NCI-H1092 (cell line): ENCODE results near the gene OTC.

ENCODE experiments used
- DNase-seq: peaks from one replicate; lab custom pipeline; 2025; lab: John Stamatoyannopoulos, UW

The OTC gene

DNA sequence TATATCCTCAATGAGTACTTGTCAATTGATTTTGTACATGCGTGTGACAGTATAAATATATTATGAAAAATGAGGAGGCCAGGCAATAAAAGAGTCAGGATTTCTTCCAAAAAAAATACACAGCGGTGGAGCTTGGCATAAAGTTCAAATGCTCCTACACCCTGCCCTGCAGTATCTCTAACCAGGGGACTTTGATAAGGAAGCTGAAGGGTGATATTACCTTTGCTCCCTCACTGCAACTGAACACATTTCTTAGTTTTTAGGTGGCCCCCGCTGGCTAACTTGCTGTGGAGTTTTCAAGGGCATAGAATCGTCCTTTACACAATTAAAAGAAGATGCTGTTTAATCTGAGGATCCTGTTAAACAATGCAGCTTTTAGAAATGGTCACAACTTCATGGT lies at the start of gene OTC:
Gene OTC (plus strand): TSS at position 243 of the 400 bp plus-strand sequence. CDS start 93 bp downstream, at position 336.
- DNase-seq: no peak

DNA sequence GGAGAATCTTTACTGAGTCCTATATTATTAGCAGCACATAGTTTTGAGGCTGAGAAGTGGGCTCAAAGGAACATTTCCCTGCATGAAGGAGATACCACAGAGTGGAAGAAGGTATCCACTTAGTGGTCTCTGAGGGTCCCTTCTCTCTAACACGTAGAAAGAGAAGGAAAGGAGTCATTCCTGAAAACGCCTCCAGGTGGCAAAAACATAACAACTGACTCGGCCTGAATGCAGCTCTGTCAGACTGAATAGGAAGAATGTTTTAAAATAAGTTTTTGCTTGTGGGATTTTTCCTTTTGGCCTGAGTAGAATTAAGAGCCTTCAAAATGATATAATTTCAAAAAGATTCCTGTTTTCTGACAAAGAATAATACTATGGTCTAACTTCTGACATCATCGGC lies 48.4 kb upstream of the OTC start:
- DNase-seq: no peak

DNA sequence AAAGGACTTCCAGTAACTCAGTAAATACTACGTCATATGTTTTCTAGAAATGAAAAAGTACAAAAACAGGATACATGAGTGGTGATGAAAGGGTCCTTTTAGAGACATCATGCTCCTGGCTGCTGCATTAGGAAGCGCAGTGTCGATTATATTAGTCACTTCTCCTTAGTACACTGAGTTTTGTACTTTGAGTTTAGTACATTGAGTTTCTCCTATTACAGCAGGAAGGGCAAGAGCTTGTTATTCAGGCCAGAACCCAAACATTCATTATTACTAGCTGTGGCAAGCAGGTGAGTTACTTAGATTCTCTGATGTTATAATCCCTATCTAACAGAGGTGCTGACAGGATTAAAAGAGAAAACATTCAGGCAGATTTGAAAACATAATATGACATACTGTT lies 46.4 kb upstream of the OTC start:
- DNase-seq: no peak

DNA sequence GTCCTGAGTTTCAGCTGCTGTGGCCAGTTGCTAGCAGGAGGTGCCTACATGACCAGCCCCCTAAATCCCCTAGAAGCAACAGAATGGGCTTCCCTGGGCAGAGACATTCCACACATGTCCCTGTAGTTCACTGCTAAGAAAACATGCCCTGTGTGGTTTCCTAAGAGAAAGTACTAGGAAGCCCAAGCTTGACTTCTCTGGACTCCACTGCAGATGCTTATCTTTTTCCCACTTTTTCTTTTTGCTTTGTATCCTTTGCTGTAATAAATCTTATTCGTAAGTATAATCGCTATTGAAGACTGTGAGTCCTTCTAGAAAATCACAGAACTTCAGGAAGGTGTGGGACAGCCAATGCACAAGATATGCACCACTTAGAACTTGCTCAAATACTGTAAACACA lies 40.7 kb upstream of the OTC start:
- no peak for DNase-seq

DNA sequence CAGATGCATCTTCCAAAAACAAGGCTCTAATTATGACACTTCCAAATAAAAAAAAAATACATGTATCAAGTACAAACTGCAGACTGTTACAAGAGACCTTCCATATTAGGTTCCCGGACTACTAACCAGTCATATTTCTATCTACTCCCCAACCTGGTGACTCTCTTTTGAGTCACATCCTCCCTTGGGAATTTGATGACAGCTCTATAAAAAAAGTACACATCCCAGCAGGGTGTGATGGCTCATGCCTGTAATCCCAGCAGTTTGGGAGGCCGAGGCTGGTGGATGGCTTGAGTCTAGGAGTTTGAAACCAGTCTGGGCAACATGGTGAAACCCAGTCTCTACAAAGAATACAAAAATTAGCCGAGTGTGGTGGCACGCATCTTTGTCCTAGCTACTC lies 40.0 kb upstream of the OTC start:
- DNase-seq: no peak

DNA sequence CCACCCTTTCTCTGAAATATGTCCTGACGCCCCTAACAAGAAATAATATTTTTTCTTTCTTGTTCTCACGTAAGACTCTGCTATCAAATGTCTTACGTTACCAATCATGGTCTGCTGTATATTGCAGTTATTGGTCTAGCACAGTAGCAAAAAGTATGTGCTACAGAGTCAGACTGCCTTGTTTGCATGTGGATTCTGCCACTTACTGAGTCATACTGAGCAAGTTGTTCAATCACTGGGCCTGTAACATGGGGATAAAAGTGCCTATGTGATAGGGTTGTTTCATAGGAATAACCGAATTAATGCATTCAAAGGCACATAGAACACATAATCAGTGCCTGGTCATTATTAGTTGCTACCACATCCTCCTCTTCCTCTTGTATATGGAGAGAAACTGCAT lies 39.2 kb upstream of the OTC start:
- no peak for DNase-seq

DNA sequence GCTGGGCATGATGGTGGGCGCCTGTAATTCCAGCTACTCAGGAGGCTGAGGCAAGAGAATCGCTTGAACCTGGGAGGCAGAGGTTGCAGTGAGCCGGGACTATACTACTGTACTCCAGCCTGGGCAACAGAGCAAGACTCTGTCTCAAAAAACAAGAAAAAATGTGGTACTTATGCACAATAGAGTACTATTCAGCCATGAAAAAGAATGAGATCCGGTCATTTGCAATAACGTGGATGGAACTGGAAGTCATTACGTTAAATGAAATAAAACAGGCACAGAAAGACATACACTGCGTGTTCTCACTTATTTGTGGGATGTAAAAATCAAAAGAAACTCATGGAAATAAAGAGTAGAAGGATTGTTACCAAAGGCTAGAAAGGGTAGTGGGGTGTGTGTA lies 37.2 kb upstream of the OTC start:
- no peak for DNase-seq

DNA sequence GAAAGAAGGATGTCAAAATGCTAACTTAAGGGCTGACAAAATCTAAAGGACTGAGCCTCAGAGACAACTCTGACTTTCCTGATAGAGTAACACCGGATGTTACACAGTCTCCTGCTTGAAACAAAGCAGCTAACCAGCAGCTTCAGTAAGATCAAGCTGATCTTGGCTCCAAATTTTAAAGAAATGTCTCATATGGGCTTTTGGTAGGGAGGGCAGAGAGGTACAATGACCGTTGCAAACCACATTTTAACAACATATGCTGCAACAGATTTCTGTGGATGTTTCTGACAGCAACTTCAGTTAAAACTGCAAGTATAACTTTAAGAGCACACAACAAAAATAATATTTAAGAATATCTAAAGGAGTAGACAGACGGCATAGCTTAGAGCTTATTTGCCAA lies 34.2 kb upstream of the OTC start:
- DNase-seq: no peak

DNA sequence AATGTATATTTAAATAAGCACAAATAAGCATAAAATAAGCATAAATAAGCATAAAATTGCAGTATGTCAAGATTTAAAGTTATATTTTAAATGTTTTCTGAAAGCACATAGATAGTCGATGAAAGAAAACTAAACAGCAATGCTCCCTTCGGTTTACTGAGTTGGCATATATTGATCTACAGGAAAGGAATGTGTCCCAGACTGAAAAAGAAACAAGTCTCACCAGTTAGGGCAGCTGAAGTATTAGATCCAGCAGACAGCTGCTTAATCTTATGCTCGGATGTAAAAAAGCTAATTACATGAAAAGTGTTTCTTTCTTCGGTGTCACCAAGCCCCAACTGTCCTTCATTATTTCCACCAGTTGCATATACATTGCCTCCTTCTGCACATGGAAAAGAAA lies 33.8 kb upstream of the OTC start:
- no peak for DNase-seq

DNA sequence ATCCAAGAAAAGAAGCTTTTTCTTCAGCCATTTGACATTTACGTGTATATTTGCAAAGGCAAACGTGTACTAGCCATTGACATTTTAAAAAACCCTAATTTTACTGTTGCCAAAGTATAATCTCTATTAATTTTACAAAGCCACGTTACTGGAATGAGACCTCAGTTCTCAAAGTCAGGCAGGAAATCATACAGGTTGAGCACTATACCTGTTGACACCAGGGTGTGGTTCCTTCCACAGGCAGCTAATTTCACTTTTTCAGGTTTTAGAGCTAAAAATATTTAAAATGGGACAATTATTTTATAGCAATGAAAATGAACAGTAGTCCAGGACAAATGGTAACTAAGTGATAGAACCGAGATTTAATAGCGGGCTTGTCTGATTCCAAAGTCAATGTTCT lies 31.6 kb upstream of the OTC start:
- DNase-seq: no peak

DNA sequence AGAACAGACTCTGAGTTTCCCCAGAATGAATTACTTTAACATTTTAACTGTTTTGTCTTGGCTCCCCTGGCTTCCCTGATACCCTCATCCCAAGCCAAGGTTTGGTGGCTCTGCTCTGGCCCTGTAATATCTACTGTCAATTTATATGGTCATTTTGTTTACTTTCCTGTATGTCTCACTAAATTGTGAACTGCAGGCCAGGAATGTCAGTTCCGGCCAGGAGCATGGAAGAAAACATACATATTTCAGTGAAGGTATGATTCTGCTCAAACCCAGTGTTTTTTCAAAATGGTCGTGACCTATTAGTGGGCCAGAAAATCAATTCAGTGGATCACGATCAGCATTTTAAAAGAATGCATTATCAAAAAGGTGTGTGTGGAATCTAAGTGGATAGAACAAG lies 26.3 kb upstream of the OTC start:
- DNase-seq: no peak

DNA sequence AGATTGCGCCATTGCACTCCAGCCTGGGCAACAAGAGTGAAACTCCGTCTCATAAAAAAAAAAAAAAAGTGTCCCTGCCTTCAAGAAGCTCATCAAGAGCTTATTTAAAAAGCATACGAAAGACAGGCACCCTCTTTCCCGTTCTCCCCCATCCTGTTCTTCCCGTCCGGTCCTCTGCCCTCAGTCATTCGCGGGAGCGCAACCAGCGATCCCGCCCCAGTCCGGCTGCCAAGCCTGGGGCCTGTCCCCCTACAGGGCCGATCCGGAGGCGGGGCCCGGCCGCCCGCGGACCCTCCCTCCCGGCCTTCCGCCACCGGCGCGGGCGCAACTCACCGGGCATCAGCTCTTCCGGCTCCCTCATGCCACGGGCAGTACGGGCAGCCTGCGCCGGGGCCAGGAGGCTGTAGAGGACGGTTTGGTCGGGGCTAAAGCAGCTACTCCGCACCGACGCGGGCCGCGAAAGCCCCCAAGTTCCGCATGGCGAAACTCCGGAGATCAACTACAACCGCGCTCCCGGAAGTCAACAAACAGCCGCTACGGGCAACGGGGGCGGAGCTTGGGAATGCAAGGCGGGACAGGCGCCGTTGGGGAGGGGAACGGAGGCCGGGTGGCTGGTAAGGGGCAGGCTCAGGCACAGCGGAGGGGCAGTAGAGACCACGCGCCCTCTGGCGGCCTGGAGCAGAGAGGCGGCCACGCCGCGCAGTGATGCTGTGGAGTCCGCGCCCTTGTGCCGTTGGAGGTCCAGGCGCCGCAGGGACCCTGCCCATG lies 25.2 kb upstream of the OTC start, which contains the start of gene RPGR:
Gene RPGR (minus strand): TSS at position 503 of the 768 bp plus-strand sequence. CDS start 142 bp downstream, at position 361.
- peak; percentile 92 for DNase-seq

DNA sequence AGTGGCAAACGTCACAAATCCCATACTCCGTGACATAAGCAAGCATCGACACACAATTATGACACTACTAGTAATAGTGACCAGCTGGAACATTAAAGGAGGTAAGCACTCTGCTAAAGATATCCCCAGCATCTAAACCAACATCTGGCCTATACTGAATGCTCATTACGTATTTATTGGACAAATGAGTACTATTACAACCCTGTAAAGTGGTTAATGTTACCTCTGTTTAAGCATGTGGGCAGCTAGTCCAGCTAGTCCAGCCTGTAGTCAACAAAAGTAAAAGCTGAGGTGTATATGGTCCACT lies 24.7 kb upstream of the OTC start:
- no peak for DNase-seq

DNA sequence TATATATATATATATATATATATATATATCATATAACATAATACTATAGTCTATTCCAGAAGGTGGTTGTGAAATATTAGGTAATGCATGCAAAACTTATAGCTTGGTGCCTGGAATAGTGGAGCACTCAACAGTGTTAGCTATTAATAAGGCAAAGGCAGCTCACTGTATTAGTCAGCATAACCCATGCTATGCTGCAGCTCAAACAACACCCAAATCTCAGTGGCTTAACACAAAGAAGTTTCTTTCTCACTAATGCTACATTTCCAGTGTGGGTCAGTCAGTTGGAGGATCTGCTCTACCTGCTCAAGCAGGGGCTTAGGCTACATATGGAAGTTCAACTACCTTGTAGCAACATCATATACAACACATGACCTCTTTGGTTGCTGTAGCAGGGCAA lies 19.9 kb upstream of the OTC start:
- DNase-seq: no peak

DNA sequence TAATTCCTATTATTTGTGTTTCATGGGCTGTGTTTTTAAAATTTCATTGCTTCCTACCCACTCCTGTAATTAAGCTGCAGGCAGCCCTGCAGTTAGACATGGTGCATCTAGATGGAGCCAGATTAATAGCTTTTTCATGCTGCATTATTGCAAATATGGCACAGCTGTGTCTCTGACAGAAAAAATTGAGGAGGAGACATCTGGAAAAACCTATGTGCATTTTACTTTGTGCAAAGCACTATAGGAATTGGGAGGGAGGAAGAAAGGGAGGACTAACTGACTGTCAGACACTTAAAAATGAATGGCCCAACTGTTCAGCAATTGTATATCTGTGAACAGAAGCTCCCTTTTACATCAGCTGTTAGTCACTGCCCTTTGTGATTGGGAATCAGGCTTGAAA lies 17.0 kb upstream of the OTC start:
- no peak for DNase-seq

DNA sequence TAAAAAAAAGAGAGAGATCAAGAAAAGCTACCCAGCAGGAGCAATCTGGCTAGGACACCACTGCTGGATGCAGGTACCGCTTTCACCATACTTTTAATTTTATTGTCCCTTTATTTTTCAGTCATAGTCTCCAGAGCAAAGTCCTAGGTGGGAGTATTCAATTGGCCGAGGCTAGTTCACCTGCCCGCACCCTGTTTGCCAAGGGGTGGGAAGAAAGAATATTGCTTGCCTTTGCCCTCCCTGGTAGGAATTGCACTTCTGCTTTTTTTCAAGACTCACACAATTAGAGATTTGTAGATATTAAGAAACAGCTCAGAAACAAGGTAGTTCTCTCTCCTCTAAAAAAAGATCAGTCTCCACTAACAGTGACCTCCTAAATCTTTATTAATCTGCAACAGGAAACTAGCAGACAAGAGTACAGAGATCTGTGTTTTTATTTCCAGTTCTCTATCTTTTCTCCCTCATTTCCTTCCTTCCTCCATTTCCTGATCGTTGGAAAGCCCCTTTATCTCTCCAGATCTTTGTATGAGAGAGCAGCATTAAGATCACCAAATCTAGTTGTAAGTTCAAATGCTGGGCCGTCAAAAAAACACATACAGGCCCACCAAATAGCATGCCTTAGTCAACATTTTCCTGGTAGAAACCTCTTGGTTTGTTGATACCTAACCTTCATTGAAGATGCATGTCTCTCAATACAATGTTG lies 15.7 kb upstream of the OTC start:
- DNase-seq: no peak

DNA sequence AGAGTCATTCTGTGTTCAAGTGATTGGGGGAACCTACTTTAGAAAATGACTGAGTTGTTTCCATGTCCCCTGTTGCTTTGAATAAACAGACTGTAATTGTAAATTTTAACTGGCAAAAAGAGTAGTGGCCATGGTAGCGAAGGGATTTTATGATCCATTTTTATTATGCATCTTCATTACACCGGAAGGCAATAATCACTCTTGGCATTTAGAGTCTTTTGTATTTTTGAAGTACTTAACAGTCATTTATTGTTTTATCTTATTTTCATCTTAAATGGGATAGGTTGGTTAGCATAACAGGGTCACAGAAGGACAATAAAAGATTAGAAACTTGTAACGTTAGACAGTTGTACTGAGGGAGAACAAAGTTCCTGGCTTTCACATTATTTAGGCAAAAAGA lies 11.0 kb upstream of the OTC start:
- no peak for DNase-seq

DNA sequence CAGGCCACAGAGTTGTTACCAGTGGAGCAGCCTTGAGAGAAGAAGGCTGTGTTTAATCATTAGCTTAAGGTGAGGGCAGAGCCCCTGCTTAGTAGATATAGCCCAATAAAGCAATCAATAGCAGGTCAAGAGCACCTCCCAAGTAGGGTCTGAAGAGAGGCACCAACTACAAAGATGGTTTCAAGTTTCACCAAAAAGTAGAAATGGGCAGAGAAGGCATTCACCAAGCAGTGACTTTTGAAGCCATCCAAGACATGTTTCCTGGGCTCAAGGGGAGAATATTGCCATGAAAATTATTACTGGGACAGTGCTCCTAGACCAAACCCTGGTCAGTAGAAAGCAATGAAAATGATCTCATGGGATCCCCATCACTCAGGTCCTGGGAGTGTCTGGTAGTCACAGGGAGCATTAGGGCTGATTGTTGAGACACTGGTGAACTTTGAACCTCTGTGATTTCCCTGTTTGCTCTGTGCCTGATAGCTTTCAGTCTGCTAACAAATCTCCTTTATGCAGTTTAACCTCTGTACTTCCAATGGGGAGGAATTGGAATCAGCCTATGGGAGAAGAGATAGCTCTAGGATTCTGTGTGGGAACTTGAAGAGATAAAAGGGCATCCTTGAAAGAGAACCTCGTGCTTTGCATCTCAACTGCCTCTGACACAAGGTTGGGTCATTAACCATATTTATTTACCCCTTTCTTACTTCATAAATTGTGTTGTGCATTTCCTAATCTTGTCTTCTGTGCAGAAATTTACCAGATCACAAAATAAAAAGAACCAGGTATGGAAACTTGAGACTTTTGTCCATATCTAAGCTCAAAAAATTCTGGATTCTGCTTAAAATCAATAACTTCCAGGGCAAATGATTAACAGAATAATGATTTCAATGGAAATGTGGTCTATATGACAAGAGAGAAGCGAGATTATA lies 9.3 kb upstream of the OTC start:
- no peak for DNase-seq

DNA sequence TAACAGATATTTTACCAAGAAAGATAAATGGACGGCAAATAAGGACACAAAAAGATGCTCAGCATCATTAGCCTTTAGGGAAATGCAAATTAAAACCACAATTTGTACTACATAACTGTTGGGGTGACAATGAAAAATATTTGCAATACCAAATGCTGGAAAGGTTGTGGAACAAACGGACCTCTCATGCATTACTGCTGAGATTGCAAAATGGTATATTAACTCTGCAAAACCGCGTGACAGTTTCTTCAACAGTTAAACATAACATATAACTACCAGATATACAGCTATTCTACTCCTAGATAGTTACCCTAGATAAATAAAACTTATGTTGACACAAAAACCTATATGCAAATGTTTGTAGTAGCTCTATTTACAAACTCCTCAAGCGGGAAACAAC lies 6.3 kb upstream of the OTC start:
- no peak for DNase-seq

DNA sequence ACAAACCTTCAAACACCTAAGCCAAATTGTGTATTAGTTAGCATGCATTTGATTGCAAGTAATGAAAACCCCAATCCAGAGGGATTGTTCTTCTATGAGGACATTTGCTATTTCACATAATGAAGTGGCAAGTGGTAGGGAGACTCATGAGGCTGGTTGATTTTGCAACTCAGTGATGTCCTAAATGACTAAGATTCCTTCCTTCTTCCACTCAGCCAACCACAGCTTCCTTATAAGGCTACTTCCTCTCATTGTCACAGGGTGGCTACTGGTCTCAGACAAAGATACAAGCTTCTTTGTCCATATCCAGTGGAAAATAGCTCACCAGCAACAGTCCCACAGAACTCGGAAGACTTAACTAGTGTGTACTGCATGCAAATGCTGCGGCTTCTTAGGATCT lies 5.3 kb upstream of the OTC start:
- no peak for DNase-seq

DNA sequence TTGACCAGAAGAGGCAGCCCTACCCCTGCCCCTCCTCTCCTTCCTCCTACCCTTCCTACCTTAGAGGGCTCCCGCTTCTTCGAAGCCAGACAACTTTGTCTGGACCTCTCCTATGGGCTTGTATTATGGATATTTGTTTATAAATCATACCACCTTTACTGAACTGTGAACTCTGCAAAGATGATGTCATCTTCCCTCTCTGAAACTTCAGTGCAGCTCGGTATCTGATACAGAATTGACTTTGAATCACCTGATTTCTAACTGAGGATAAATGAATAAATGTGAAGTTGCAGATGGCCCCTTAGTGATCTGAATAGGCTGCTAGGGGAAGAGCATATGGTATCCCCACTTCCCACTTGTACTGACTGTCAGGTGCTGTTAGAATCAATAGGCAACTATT lies 1.1 kb upstream of the OTC start:
- no peak for DNase-seq

DNA sequence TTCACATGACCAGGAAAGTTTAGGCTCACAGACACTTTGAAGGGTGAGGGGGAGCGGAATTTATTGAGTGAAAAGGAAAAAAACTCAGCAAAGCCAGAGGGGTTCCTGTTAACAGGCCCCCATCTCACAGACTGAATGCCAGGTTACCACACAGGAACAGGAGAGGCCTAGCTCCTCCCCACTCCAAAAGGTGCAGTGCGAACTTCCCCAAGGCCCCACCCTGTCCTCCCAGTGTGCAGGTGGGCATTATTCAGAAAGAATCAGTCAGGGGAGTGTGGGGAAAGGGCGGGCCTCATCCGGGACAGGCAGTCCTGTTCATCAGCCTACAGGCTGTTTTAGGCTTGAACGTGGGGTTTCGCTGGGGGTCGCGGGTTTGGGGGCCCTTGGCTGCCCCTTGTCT lies 4.0 kb downstream of the OTC start:
- DNase-seq: no peak
